Esophagus mucosa (tissue), 1 donor: ENCODE data around the gene AMFR. TPM values are rescaled to one million over a fixed set of nuclear protein-coding genes. Genes with fewer than 3 reads are reported as not detected.

Experiments
- ATAC-seq: fragments of 200-7000 bp; cut with Tn5 transposase; one replicate; pipeline ENCODE4 v1.9.1; 2020
- total RNA-seq: library from RNA; stranded (reverse); gene quantifications from one replicate; pipeline ENCODE4 v1.2.4, GENCODE V29; 2023
- donor health status: DM: yes; HTN: yes; CAD: no.

The AMFR gene
- total RNA-seq, 1 donor from 2014 or later = 74.2 TPM

GRCh38 chr16:56362057-56362655 lies 63.2 kb downstream of the AMFR start:
- ATAC-seq = no peak

DNA sequence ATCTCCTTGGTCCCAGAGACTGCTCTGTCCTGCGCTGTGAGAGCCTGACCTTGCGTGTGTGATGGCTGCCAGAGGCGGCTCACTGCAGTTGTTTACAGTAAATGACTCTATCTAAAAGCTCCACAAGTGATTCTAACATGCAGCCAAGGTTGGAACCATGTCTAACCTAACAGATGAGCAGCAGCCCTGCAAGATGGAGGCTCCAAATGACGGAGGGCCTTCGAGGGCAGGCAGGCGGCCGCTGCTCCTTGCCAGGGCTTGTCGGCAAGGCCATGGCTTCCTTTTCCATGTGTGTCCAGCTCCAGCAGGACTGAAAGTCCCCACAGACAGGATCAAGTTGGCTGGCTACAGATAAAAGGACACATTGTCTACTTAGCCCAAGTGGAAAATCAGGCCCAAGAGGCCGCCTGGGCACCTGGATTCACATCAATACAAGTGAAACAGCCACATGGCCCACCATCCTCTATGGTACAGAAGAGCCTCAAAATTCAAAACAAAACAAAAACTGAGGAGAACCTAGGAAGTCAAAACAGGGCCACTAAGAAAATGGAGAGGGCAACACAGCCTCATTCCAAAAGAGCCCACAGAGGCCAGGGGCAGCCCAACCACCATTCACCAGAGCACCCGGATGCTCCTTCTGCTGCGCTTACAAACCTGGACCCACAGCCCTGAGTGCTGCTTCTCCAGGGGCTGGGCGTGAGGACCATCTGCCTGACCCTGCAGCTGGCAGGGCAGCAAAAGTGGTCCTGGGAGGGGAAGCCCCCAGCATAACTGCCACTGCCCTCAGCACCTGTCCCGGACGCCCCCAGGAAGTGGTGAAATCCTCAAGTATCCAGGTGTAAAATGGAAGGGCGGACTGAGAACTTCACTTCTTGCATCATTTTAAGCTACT lies 65.0 kb downstream of the AMFR start:
- no peak for ATAC-seq

DNA sequence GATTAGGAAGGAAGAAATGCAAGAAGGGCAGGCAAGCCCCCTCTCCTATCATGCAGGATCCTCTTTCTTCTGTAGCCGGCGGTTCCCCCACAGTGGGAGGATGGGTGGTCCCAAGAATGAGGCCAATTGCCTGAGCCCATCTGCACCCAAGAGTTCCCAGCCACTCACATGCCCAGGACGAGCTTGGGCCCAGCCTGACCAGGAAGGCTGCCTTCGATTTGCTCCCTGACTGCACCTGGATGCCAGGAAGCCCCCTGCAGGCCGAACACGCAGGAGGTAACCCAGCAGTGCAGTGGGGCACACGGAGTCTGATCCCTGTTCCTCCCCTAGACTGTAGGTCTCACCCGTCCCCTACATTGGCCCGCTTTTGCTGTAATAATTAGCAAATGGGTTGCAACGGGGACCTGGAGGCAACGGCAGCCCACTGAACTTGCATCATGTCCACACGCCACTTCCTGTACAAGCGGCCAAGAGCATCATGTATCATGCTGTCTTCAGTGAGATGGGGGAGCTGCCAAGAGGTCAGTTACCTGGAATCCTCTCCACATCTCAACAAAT lies 67.5 kb downstream of the AMFR start:
- peak; percentile 7 for ATAC-seq

DNA sequence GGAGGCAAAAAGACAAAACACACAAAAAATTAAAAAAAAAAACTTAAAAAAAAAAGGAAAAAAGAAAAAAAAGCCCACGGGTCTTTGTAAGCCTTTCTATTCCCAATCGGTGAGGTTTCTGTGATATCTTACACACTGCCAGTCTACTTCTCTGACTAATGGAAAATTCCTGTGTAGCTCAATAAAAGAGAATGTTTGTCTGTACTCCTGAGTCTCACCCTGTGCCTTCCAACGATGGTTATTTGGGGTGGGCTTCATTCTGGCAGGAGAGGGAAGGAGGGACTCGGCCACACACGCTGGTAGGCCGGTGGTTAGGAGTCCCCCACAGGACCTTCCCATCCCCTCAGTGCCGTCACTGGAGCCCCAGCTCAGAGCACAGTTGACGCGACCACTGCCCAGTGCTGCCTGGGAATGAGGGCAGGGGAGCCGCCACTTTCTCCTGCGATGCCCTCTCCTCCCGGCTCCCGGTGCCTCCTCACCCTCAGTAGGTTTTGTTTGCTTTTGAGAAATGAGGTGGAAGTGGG lies 68.0 kb downstream of the AMFR start:
- ATAC-seq = peak; percentile 10

- ATAC-seq = peak; percentile 81
Measured at GRCh38 chr16:56356276-56357240, 68.8 kb downstream of the AMFR start.

- no peak for ATAC-seq
Measured at GRCh38 chr16:56355786-56356275, 69.5 kb downstream of the AMFR start.

DNA sequence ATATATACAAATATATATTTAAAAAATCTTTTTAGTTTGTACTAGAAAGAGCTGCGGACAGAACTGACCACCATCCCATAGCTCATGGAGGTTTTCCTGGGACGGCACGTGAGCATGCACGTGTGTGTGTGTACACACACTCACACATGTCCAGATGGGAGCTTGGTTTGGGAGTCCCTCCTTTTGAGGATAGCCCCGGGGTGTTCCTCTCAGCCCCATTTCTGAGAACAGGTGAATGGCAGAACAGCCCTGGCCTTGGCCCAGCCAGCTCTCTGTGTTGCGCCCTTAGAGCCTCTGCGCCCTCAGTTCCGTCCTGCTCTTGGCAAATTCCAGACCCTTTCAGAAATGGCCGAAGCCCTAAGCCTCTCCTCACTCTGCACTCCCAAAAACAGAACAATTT lies 70.1 kb downstream of the AMFR start:
- ATAC-seq = no peak

- no peak for ATAC-seq
Measured at GRCh38 chr16:56354746-56355145, 70.6 kb downstream of the AMFR start.

GRCh38 chr16:56354016-56354415 lies 71.3 kb downstream of the AMFR start:
- ATAC-seq = no peak

- peak; percentile 38 for ATAC-seq
Measured at GRCh38 chr16:56353054-56353921, 72.1 kb downstream of the AMFR start.

DNA sequence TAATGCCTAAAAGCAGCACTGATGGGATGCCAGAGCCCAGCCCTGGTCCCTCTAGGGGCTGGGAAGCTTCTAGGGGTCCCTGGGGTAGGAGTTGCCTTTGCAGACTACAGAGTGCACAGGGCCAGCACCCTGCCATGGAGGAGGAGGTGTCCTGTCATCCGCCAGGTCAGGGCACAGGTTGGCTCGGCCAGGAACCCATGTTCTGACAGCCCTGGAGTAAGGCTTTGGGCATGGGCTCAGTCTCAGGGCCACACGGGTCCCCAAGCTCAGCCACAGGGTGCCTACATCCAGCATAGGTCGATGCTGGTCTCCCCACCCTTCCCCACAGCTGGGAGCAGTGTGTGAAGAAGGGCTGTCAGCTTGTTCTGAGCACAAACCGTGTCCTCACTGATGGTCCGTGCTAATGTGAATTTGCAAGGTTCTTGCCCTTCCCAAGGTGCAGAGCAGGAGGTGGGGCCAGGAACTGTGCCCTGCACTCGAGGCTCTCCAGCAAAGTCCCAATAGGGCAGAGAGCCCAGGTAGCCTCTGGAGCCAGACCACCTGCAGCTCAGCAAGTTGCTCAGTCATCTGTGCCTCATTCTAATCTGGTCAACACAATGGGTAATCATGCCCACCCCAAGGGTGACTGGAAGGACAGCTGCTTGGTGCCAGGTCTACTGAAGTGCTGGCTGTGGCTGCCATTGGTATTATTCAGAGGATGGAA lies 72.8 kb downstream of the AMFR start:
- ATAC-seq = no peak

DNA sequence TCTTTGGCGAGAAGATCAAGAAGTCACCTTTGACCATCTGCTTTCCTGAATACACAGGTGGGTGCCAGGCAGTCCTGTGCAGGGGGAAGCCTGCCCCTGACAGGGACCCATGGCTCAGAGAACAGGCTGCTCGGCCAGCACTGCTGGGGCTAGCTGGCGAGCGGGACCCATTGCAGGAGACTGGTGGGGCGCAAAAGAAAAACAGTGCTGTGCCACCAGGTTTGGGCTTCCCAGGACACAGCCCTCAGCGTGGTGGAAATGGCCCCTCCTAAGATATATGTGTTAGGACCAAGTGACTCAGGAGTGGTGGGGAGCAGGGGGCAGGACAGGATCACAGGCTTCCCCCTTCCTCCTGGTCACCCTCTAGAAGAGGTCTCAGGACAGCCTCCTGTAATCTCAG lies 73.9 kb downstream of the AMFR start:
- no peak for ATAC-seq

GRCh38 chr16:56350491-56351405 lies 74.6 kb downstream of the AMFR start:
- ATAC-seq = no peak

GRCh38 chr16:56349711-56350161 lies 75.6 kb downstream of the AMFR start:
- ATAC-seq = no peak

DNA sequence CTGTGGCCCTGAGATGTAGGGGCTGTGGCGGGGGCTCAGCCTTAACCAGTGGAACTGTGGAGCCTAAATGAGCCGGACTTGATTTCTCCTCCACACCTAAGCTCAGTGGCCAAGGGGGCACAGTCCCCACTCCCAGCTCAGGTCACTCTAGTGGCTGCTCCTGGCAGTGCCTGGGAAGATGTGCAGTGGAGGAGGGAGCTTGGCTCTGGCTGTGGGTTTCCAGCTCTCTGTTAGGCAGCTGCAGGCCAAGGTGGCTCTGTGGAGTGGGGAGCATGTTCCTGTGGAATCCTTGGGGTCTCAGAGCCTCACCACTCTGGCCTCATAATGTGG lies 76.3 kb downstream of the AMFR start:
- no peak for ATAC-seq

GRCh38 chr16:56348168-56349085 lies 76.9 kb downstream of the AMFR start:
- ATAC-seq = no peak

- ATAC-seq = no peak
Measured at GRCh38 chr16:56347670-56348069, 77.7 kb downstream of the AMFR start.

- ATAC-seq = no peak
Measured at GRCh38 chr16:56347166-56347565, 78.2 kb downstream of the AMFR start.
